ENCODE data around the gene NENF.

GRCh38 chr1:212433577-212434462, 1.1 kb downstream of the NENF start:
- no peak for TF ChIP-seq POLR2A (IDR thresholded peaks at IDR 0.05)
- TF ChIP-seq, protein P1, sequence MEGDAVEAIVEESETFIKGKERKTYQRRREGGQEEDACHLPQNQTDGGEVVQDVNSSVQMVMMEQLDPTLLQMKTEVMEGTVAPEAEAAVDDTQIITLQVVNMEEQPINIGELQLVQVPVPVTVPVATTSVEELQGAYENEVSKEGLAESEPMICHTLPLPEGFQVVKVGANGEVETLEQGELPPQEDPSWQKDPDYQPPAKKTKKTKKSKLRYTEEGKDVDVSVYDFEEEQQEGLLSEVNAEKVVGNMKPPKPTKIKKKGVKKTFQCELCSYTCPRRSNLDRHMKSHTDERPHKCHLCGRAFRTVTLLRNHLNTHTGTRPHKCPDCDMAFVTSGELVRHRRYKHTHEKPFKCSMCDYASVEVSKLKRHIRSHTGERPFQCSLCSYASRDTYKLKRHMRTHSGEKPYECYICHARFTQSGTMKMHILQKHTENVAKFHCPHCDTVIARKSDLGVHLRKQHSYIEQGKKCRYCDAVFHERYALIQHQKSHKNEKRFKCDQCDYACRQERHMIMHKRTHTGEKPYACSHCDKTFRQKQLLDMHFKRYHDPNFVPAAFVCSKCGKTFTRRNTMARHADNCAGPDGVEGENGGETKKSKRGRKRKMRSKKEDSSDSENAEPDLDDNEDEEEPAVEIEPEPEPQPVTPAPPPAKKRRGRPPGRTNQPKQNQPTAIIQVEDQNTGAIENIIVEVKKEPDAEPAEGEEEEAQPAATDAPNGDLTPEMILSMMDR (IDR thresholded peaks at IDR 0.05): no peak
